OCI-LY1 (cell line): ENCODE measurements around the gene SCLY.

Source experiments
- H2AFZ ChIP-seq: fragments of 200-600 bp; sonication (generic), shearing (Covaris generic); 2 replicates; pipeline ENCODE4 v1.6.0; 2014; ENCODE audit warnings: antibody characterized with exemption, mild to moderate bottlenecking, low read length
- H3F3A ChIP-seq: fragments of 200-600 bp; sonication (generic), shearing (Covaris generic); 2 replicates; pipeline ENCODE4 v1.6.0; 2014; ENCODE audit warnings: mild to moderate bottlenecking, antibody characterized with exemption, low read length, moderate library complexity; ENCODE audit not compliant: insufficient read depth
- H3K27ac ChIP-seq: fragments of 200-600 bp; sonication (generic); 2 replicates; pipeline ENCODE4 v1.5.1; 2014; ENCODE audit warnings: low read length, mixed run types, mild to moderate bottlenecking, low read depth; ENCODE audit not compliant: poor library complexity, severe bottlenecking
- H3K27me3 ChIP-seq: fragments of 200-600 bp; sonication (generic); 2 replicates; pipeline ENCODE4 v1.6.0; 2014; ENCODE audit warnings: antibody characterized with exemption, mild to moderate bottlenecking, low read length, moderate library complexity; ENCODE audit not compliant: insufficient read depth
- H3K36me3 ChIP-seq: fragments of 200-600 bp; sonication (generic); 2 replicates; pipeline ENCODE4 v1.6.1; 2014; ENCODE audit warnings: mild to moderate bottlenecking, antibody characterized with exemption, low read length, moderate library complexity, mixed read lengths; ENCODE audit not compliant: insufficient read depth
- H3K4me1 ChIP-seq: fragments of 200-600 bp; sonication (generic); 2 replicates; pipeline ENCODE4 v1.5.1; 2014; ENCODE audit warnings: mild to moderate bottlenecking, low read length, moderate library complexity; ENCODE audit not compliant: insufficient read depth, severe bottlenecking
- H3K4me2 ChIP-seq: fragments of 200-600 bp; sonication (generic), shearing (Covaris generic); 2 replicates; pipeline ENCODE4 v1.6.1; 2014; ENCODE audit warnings: low read length
- H3K4me3 ChIP-seq: fragments of 200-600 bp; sonication (generic); 2 replicates; pipeline ENCODE4 v1.5.1; 2014; ENCODE audit warnings: low read length, low read depth, mild to moderate bottlenecking, mixed read lengths; ENCODE audit not compliant: poor library complexity, severe bottlenecking
- H3K79me2 ChIP-seq: fragments of 200-600 bp; shearing (Covaris generic); 2 replicates; pipeline ENCODE4 v1.6.1; 2016; ENCODE audit warnings: mixed run types, low read length, mixed read lengths; ENCODE audit not compliant: insufficient read depth
- H3K9ac ChIP-seq: fragments of 200-600 bp; sonication (generic), shearing (Covaris generic); 2 replicates; pipeline ENCODE4 v1.6.1; 2014; ENCODE audit warnings: mild to moderate bottlenecking, low read length, mixed read lengths
- H3K9me2 ChIP-seq: fragments of 200-600 bp; sonication (generic), shearing (Covaris generic); 2 replicates; pipeline ENCODE4 v1.6.1; 2014; ENCODE audit warnings: low read depth, mild to moderate bottlenecking, low read length, mixed read lengths
- H3K9me3 ChIP-seq: fragments of 200-600 bp; shearing (Covaris generic); 2 replicates; pipeline ENCODE4 v1.6.1; 2014; ENCODE audit warnings: low read length, mixed read lengths
- H4K20me1 ChIP-seq: fragments of 200-600 bp; sonication (generic), shearing (Covaris generic); 2 replicates; pipeline ENCODE4 v1.6.0; 2016; ENCODE audit warnings: mild to moderate bottlenecking, low read length; ENCODE audit not compliant: insufficient read depth
- CTCF ChIP-seq: fragments of 200-600 bp; sonication (generic), shearing (Covaris generic); IDR thresholded peaks from 2 replicates; pipeline ENCODE4 v1.5.1; 2017; ENCODE audit warnings: mild to moderate bottlenecking, antibody characterized with exemption, low read length, moderate library complexity, mixed read lengths
- EZH2 ChIP-seq: fragments of 200-600 bp; sonication (generic), shearing (Covaris generic); IDR thresholded peaks from 2 replicates; pipeline ENCODE4 v1.8.0; 2017; ENCODE audit warnings: borderline replicate concordance, mixed run types, mild to moderate bottlenecking, antibody characterized with exemption, low read length, moderate library complexity, mixed read lengths

The SCLY gene

DNA sequence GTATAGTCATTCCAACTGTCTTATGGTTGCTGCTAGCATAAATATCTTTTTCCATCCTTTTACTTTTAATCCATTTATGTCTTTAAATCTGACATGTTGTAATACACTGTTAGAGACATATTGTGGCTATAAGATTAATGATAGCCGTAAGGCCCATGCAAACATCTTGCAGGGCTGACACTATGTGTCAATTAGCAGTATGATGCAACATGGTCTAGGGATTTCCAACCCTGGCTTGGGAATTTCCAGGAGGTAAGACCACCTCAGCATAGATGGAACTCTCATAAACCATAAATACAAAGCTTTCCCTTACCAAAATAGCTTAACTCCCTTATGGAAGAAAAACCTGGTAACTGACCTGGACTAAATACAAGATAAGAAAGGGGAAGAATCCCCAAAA is 16.5 kb downstream of the SCLY start:
- Histone ChIP-seq H3K4me3 (no peak overlapping the region), H4K20me1 (no peaks in the 10 kb centered on the region), H3K36me3 (peaks cover 72% of the 10 kb centered on the region), H3K9me2 (no peaks in the 10 kb centered on the region), H3K79me2 (no peaks in the 10 kb centered on the region), H3K4me1 (no peaks in the 10 kb centered on the region), H3K27ac (no peak overlapping the region), H2AFZ (no peak overlapping the region), H3K4me2 (no peak overlapping the region), H3K9me3 (peaks cover 13% of the 10 kb centered on the region), H3K27me3 (no peaks in the 10 kb centered on the region), H3F3A (no peaks in the 10 kb centered on the region), H3K9ac (no peak overlapping the region)
- TF ChIP-seq CTCF, result no peak
- TF ChIP-seq EZH2, result no peak

DNA sequence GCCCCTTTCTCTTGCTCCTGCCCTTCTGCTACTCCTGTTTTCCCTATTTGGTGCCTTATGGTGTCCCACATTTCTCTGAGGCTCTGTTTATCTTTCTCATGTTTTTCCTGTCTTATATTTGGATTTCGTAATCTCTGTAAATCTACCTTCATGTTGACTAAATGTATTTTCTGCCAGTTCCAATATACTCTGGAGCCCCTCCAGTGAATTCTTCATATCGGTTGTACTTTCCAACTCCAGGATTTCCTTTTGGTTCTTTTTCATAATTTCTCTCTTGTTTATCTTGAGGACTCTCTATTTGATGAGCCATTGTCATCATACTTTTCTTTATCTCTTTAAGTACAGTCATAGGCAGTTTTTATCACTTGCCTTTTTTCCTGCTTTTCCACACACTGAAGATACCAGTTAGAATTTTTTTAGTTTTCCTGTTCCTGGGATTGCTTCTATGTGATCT is 19.1 kb downstream of the SCLY start:
- Histone ChIP-seq H3K9me3 (peaks cover 3% of the 10 kb centered on the region; the same call in 1 of the 2 replicates), H3K36me3 (peaks cover 68% of the 10 kb centered on the region), H3K4me3 (no peak overlapping the region), H3K9ac (no peak overlapping the region), H2AFZ (no peak overlapping the region), H3K79me2 (no peaks in the 10 kb centered on the region), H3K27ac (no peak overlapping the region), H3K4me1 (no peaks in the 10 kb centered on the region), H4K20me1 (no peaks in the 10 kb centered on the region), H3K4me2 (no peak overlapping the region), H3K9me2 (no peaks in the 10 kb centered on the region), H3K27me3 (no peaks in the 10 kb centered on the region), H3F3A (no peaks in the 10 kb centered on the region)
- no peak for TF ChIP-seq CTCF
- TF ChIP-seq EZH2, result no peak

- TF ChIP-seq CTCF, result no peak
- TF ChIP-seq EZH2, result no peak
- Histone ChIP-seq H4K20me1 (no peaks in the 10 kb centered on the region), H2AFZ (no peak overlapping the region), H3K4me1 (no peaks in the 10 kb centered on the region), H3K27me3 (no peaks in the 10 kb centered on the region), H3K9me2 (no peaks in the 10 kb centered on the region), H3F3A (no peaks in the 10 kb centered on the region), H3K79me2 (no peaks in the 10 kb centered on the region), H3K4me3 (no peak overlapping the region), H3K9ac (no peak overlapping the region), H3K9me3 (peaks cover 3% of the 10 kb centered on the region; the same call in 1 of the 2 replicates), H3K27ac (no peak overlapping the region), H3K36me3 (peaks cover 64% of the 10 kb centered on the region), H3K4me2 (no peak overlapping the region)
These were observed 19.7 kb downstream of the SCLY start for GRCh38 chr2:238080518-238080917.
